Vagina (tissue), 2 donors: ENCODE measurements around the gene ADIRF.

Experiments
- POLR2A ChIP-seq, 2 donors: fragments of 450-650 bp; IDR thresholded peaks; one replicate each; pipeline ENCODE4 v1.6.1; 2017; ENCODE audit warnings: antibody characterized with exemption in 2 of 2, mild to moderate bottlenecking in 2 of 2, moderate library complexity in 2 of 2
- TF ChIP-seq, protein P1 (sequence below), 3 experiments: fragments of 450-650 bp in 2 of 3; fragments of 200-600 bp in 1 of 3; sonication (generic) in 1 of 3; IDR thresholded peaks; one replicate each; pipeline ENCODE4 v1.5.1; 2017 to 2019; ENCODE audit warnings: antibody characterized with exemption in 3 of 3, mild to moderate bottlenecking in 2 of 3, moderate library complexity in 2 of 3

DNA sequence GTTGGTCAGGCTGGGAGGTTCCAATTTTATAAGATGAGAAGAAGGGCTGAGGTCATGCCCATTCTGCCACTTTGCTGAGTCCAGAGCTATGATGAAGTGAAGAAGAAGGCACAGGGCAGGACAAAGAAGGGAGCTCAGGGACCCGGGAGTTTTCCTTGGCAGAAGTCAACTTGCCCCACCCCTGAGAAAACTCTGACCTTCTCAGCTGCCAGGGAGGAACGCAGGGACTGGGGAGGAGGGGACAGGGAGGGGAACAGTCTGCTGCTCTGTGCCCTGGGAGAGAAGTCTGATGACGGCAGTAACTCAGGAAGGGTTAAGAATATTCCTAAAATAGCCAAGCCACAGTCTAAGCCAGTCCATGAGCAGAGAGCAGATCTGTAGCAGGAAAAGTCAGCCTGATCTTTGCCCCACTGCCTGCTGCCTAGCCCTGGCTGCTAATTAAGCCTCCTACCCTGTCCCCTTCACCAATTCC, 11.7 kb downstream of the ADIRF start:
- TF ChIP-seq POLR2A (IDR thresholded peaks at IDR 0.05), result no peak
- TF ChIP-seq, protein P1, sequence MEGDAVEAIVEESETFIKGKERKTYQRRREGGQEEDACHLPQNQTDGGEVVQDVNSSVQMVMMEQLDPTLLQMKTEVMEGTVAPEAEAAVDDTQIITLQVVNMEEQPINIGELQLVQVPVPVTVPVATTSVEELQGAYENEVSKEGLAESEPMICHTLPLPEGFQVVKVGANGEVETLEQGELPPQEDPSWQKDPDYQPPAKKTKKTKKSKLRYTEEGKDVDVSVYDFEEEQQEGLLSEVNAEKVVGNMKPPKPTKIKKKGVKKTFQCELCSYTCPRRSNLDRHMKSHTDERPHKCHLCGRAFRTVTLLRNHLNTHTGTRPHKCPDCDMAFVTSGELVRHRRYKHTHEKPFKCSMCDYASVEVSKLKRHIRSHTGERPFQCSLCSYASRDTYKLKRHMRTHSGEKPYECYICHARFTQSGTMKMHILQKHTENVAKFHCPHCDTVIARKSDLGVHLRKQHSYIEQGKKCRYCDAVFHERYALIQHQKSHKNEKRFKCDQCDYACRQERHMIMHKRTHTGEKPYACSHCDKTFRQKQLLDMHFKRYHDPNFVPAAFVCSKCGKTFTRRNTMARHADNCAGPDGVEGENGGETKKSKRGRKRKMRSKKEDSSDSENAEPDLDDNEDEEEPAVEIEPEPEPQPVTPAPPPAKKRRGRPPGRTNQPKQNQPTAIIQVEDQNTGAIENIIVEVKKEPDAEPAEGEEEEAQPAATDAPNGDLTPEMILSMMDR (IDR thresholded peaks at IDR 0.05), result no peak
